ENCODE measurements around the gene TLE6.

DNA sequence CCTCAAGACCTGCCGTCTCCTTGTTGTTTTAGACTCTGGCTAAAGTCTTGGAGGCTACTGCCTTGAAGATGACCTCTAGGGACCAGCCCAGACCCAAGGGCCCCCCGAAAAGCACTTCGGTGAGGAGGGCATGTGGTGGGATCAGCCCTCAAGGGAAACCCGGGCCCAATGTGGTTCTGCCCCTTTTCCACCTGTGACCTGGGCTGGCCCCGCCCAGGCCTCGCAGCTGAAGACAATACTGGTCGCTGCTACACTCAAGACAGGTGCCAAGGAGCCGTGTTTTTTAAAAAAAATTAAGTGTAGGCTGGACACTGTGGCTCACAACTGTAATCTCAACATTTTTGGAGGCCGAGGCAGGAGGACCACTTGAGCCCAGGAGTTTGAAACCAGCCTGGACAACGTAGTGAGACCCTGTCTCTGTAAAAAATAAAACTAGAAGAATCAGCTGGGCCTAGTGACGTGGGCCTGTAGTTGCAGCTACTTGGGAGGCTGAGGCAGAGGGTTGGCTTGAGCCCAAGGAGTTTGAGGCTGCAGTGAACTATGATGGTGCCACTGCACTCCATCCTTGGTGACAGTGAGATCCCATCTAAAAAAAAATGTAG is 903 bp downstream of the TLE6 start:
- TF ChIP-seq POLR2A (IDR thresholded peaks at IDR 0.05): no peak
- TF ChIP-seq, protein P1, sequence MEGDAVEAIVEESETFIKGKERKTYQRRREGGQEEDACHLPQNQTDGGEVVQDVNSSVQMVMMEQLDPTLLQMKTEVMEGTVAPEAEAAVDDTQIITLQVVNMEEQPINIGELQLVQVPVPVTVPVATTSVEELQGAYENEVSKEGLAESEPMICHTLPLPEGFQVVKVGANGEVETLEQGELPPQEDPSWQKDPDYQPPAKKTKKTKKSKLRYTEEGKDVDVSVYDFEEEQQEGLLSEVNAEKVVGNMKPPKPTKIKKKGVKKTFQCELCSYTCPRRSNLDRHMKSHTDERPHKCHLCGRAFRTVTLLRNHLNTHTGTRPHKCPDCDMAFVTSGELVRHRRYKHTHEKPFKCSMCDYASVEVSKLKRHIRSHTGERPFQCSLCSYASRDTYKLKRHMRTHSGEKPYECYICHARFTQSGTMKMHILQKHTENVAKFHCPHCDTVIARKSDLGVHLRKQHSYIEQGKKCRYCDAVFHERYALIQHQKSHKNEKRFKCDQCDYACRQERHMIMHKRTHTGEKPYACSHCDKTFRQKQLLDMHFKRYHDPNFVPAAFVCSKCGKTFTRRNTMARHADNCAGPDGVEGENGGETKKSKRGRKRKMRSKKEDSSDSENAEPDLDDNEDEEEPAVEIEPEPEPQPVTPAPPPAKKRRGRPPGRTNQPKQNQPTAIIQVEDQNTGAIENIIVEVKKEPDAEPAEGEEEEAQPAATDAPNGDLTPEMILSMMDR (IDR thresholded peaks at IDR 0.05): no peak

Measured in lower leg skin (tissue), 3 donors.